Suprapubic skin (tissue), 4 donors: ENCODE results near the gene QKI. TPM values are rescaled to one million over a fixed set of nuclear protein-coding genes. Genes with fewer than 3 reads are reported as not detected.

Source experiments
- DNase-seq, 2 donors: peaks; one replicate each; pipeline ENCODE4 v3.0.0-alpha.2; 2019; ENCODE audit warnings: low spot score in 2 of 2
- H3K27ac ChIP-seq: fragments of 200-600 bp; sonication (generic); one replicate; pipeline ENCODE4 v1.5.1; 2019
- H3K27me3 ChIP-seq: fragments of 200-600 bp; sonication (generic); one replicate; pipeline ENCODE4 v1.5.1; 2019
- H3K36me3 ChIP-seq: fragments of 200-600 bp; sonication (generic); one replicate; pipeline ENCODE4 v1.5.1; 2019
- H3K4me1 ChIP-seq: fragments of 200-600 bp; sonication (generic); one replicate; pipeline ENCODE4 v1.5.1; 2019
- H3K4me3 ChIP-seq: fragments of 200-600 bp; sonication (generic); one replicate; pipeline ENCODE4 v1.5.1; 2019; ENCODE audit warnings: mild to moderate bottlenecking
- H3K9me3 ChIP-seq: fragments of 200-600 bp; sonication (generic); one replicate; pipeline ENCODE4 v1.5.1; 2019
- EP300 ChIP-seq: sonication (generic); formaldehyde crosslinking; IDR thresholded peaks from one replicate; pipeline ENCODE4 v1.6.1; 2017; ENCODE audit warnings: antibody characterized with exemption
- POLR2A ChIP-seq, 2 donors: fragments of 450-650 bp; IDR thresholded peaks; one replicate each; pipeline ENCODE4 v1.6.1; 2017; ENCODE audit warnings: antibody characterized with exemption in 2 of 2, mild to moderate bottlenecking in 2 of 2, moderate library complexity in 2 of 2
- POLR2AphosphoS5 ChIP-seq, 3 donors: sonication (generic); formaldehyde crosslinking; IDR thresholded peaks; one replicate each; pipeline ENCODE4 v1.6.1; 2017; ENCODE audit warnings: antibody characterized with exemption in 3 of 3
- WGBS: methylation state at CpG from one replicate; pipeline ENCODE4 v1.1.5; 2018; 5-methylcytosine and 5-hydroxymethylcytosine counted together
- total RNA-seq, 4 donors: library from RNA; depleted of rRNA; stranded (reverse); fragments of >200 nt; gene quantifications; one replicate each; pipeline ENCODE4 v1.1.0, GENCODE V29; 2016
- TF ChIP-seq, protein P1 (sequence below), 2 donors: fragments of 200-600 bp in 1 of 2; fragments of 450-650 bp in 1 of 2; sonication (generic) in 1 of 2; IDR thresholded peaks; one replicate each; pipeline ENCODE4 v1.5.1; 2016 to 2019; ENCODE audit warnings: antibody characterized with exemption in 2 of 2, mild to moderate bottlenecking in 1 of 2, moderate library complexity in 1 of 2

QKI gene
- total RNA-seq, 4 donors from 2014 or later: 149 to 187 (median 165) TPM

DNA sequence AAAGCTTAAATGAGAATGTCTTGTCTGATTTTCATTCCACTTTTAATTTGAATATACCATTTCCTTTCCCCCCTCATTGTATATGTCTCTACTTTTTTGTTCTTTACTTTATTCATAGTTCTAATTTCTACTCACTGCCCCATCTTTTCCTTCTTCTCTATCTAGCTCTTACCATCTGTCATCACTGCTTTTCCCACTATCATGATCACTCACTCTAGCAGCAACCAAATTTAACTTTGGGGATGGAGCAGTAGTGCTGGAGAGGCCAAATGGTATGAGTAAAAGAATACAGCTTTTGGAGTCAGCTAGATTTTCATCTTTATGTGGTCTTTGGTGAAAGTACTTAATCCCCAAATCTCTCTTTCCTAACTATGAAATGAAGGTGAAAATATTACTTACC, 25.5 kb downstream of the QKI start:
- Histone ChIP-seq H3K36me3 (no peaks in the 10 kb centered on the region), H3K4me3 (no peak overlapping the region), H3K4me1 (peaks cover 48% of the 10 kb centered on the region), H3K9me3 (no peaks in the 10 kb centered on the region), H3K27ac (no peak overlapping the region), H3K27me3 (no peaks in the 10 kb centered on the region)
- DNase-seq: no peak
- no peak for TF ChIP-seq POLR2A (IDR thresholded peaks at IDR 0.05)
- TF ChIP-seq, protein P1, sequence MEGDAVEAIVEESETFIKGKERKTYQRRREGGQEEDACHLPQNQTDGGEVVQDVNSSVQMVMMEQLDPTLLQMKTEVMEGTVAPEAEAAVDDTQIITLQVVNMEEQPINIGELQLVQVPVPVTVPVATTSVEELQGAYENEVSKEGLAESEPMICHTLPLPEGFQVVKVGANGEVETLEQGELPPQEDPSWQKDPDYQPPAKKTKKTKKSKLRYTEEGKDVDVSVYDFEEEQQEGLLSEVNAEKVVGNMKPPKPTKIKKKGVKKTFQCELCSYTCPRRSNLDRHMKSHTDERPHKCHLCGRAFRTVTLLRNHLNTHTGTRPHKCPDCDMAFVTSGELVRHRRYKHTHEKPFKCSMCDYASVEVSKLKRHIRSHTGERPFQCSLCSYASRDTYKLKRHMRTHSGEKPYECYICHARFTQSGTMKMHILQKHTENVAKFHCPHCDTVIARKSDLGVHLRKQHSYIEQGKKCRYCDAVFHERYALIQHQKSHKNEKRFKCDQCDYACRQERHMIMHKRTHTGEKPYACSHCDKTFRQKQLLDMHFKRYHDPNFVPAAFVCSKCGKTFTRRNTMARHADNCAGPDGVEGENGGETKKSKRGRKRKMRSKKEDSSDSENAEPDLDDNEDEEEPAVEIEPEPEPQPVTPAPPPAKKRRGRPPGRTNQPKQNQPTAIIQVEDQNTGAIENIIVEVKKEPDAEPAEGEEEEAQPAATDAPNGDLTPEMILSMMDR (IDR thresholded peaks at IDR 0.05): no peak
- no peak for TF ChIP-seq POLR2AphosphoS5 (IDR thresholded peaks at IDR 0.05)
- TF ChIP-seq EP300: no peak

DNA sequence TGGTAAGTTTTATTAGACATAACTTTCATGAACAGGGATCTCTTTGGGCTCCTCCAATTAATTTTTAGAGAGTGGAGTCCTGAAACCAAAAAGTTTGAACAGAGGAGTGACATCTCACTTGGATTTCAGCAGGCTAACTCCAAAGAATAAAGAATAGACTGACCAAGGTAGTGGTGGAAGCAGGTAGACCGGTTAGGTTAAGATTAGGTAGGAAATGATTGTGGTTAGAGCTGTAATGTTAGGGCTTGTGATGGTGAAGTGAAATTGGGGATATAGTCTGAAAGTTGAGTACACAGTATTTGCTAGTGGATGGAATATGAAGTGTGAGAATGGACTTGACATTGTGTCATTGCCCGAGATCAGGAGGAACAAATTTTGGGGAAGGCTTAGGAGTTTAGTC, 27.8 kb downstream of the QKI start:
- Histone ChIP-seq H3K4me3 (no peak overlapping the region), H3K27ac (no peak overlapping the region), H3K4me1 (peaks cover 49% of the 10 kb centered on the region), H3K36me3 (no peaks in the 10 kb centered on the region), H3K27me3 (no peaks in the 10 kb centered on the region), H3K9me3 (no peaks in the 10 kb centered on the region)
- 85% methylated on average over 2 of the region's 2 CpGs for WGBS
- TF ChIP-seq POLR2A (IDR thresholded peaks at IDR 0.05) (no peak), POLR2AphosphoS5 (IDR thresholded peaks at IDR 0.05) (no peak), EP300 (no peak)
- TF ChIP-seq, protein P1 (IDR thresholded peaks at IDR 0.05): no peak
- no peak for DNase-seq

DNA sequence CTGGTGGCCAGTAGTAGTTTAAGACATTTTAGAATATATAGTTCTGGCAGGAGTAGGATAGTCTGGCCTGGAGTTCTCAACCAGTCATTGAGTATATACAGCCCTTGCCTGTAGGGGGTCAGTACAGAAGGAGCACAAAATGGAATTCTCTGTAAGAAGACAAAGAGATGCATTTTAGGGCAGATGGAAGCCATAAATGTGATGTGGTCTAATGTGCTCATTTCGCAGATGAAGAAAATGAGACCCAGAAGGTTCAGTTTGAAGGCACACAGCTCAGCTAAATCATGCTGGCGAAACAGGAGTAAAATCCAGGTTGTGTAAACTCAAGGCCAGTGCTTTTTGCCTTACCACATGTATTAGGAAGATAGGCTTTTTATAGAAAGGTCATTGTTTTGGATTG, 29.6 kb downstream of the QKI start:
- no peak overlapping the region for H3K27ac ChIP-seq
- H3K4me1 ChIP-seq: peaks cover 44% of the 10 kb centered on the region
- H3K9me3 ChIP-seq: no peaks in the 10 kb centered on the region
- TF ChIP-seq, protein P1 (IDR thresholded peaks at IDR 0.05): no peak
- TF ChIP-seq EP300 (no peak), POLR2AphosphoS5 (IDR thresholded peaks at IDR 0.05) (no peak), POLR2A (IDR thresholded peaks at IDR 0.05) (no peak)
- no peaks in the 10 kb centered on the region for H3K27me3 ChIP-seq
- no peaks in the 10 kb centered on the region for H3K36me3 ChIP-seq
- WGBS: 71% methylated on average over 2 of the region's 2 CpGs
- no peak overlapping the region for H3K4me3 ChIP-seq
- no peak for DNase-seq

DNA sequence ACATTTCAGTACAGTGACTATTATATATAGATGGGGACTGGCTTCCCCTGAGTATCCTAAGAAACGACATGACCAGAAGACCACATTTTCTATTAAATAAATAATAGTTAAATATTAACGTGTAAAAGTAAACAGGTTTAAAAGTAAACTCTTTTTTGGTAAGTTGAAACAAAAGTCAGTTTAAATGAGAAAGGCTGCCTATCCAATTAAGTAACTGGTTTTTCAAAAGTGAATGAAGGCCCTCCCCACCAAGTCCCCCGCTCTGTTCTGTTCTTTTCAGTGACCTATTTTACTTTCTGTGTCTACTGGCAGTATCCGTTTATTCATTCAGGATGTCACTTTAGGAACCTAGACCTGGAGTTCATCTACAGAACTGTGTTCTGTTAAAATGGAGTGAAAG, 32.0 kb downstream of the QKI start:
- 71% methylated on average over 4 of the region's 4 CpGs for WGBS
- no peak overlapping the region for H3K27ac ChIP-seq
- TF ChIP-seq POLR2AphosphoS5 (IDR thresholded peaks at IDR 0.05): no peak
- TF ChIP-seq, protein P1 (IDR thresholded peaks at IDR 0.05): no peak
- no peak for TF ChIP-seq EP300
- TF ChIP-seq POLR2A (IDR thresholded peaks at IDR 0.05): no peak

DNA sequence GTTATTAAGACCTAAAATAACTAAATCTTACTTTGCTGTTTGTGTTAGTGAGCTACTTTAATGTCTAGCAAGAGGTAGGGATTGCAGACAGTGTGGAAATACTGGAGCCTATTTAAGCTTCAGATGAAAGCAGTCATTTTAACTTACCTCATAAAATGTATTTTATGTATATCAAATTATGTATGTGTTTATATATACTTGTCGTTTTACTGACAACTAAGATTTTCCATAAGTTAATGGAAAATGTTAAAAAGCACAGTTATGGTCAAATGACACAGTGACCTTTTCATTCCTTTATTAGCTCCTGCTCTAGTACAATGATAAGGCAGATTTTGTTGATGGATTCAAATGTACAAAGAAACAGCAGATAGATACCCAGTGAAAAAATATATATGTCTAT, 34.6 kb downstream of the QKI start:
- H3K4me1 ChIP-seq: peaks cover 34% of the 10 kb centered on the region
- WGBS: 22% methylated on average over 1 of the region's 1 CpG
- H3K27ac ChIP-seq: no peak overlapping the region
- no peak overlapping the region for H3K4me3 ChIP-seq
- H3K27me3 ChIP-seq: no peaks in the 10 kb centered on the region
- TF ChIP-seq, protein P1 (IDR thresholded peaks at IDR 0.05): no peak
- TF ChIP-seq POLR2A (IDR thresholded peaks at IDR 0.05): no peak
- TF ChIP-seq POLR2AphosphoS5 (IDR thresholded peaks at IDR 0.05): no peak
- TF ChIP-seq EP300: no peak
- H3K9me3 ChIP-seq: no peaks in the 10 kb centered on the region
- no peak for DNase-seq
- no peaks in the 10 kb centered on the region for H3K36me3 ChIP-seq

More for the DNA sequence above, 32.0 kb downstream of the QKI start:
- DNase-seq: no peak
- Histone ChIP-seq H3K27me3 (no peaks in the 10 kb centered on the region), H3K4me3 (no peak overlapping the region), H3K9me3 (no peaks in the 10 kb centered on the region), H3K4me1 (peaks cover 40% of the 10 kb centered on the region), H3K36me3 (no peaks in the 10 kb centered on the region)
